GM13977 (cell line): ENCODE measurements around the gene RAPGEF1.

Source experiments
- DNase-seq: peaks from one replicate; pipeline ENCODE4 v3.0.0; 2012; ENCODE audit warnings: low spot score
- in situ Hi-C: fragments of 300-500 bp; cut with MboI; formaldehyde crosslinking; loops from one replicate; pipeline ENCODE4 v1.12.0; 2022; ENCODE audit warnings: low sequenced_read_pairs, low pct_unique_long_range_greater_than_20kb, mixed read lengths, inconsistent platforms; ENCODE audit not compliant: unreplicated experiment
- TF ChIP-seq, protein P1 (sequence below): IDR thresholded peaks from 2 replicates; pipeline ENCODE4 v1.5.1; 2012; ENCODE audit warnings: mild to moderate bottlenecking, control low read depth; ENCODE audit not compliant: insufficient read depth; ENCODE audit errors: extremely low read depth, missing control alignments

Gene RAPGEF1

GRCh38 chr9:131739959-131740648 lies at the start of gene RAPGEF1:
RAPGEF1 (minus strand) TSS chr9:131740076; CDS start chr9:131739830, 246 bp downstream.
- peak; percentile 89 for DNase-seq
- in situ Hi-C loops, result loop anchor here (10.0 kb wide), 3 partner anchors 85 to 375 kb away; no protein-coding TSS in a partner anchor
- TF ChIP-seq, protein P1, sequence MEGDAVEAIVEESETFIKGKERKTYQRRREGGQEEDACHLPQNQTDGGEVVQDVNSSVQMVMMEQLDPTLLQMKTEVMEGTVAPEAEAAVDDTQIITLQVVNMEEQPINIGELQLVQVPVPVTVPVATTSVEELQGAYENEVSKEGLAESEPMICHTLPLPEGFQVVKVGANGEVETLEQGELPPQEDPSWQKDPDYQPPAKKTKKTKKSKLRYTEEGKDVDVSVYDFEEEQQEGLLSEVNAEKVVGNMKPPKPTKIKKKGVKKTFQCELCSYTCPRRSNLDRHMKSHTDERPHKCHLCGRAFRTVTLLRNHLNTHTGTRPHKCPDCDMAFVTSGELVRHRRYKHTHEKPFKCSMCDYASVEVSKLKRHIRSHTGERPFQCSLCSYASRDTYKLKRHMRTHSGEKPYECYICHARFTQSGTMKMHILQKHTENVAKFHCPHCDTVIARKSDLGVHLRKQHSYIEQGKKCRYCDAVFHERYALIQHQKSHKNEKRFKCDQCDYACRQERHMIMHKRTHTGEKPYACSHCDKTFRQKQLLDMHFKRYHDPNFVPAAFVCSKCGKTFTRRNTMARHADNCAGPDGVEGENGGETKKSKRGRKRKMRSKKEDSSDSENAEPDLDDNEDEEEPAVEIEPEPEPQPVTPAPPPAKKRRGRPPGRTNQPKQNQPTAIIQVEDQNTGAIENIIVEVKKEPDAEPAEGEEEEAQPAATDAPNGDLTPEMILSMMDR, result peak; percentile 100

GRCh38 chr9:131788851-131789250 lies 49.0 kb upstream of the RAPGEF1 start:
- no peak for DNase-seq
- in situ Hi-C loops, result no loop called here
- TF ChIP-seq, protein P1, result no peak

GRCh38 chr9:131787838-131788237 lies 48.0 kb upstream of the RAPGEF1 start:
- TF ChIP-seq, protein P1, result no peak
- no peak for DNase-seq
- in situ Hi-C loops, result no loop called here

GRCh38 chr9:131784748-131785501 lies 45.0 kb upstream of the RAPGEF1 start:
- in situ Hi-C loops, result no loop called here
- TF ChIP-seq, protein P1, result no peak

GRCh38 chr9:131781069-131781468 lies 41.2 kb upstream of the RAPGEF1 start:
- in situ Hi-C loops, result no loop called here
- TF ChIP-seq, protein P1, result no peak
- no peak for DNase-seq

More at GRCh38 chr9:131784748-131785501, 45.0 kb upstream of the RAPGEF1 start:
- DNase-seq, result no peak

- TF ChIP-seq, protein P1, result no peak
- no peak for DNase-seq
- in situ Hi-C loops, result no loop called here
Observed at GRCh38 chr9:131776473-131776872, 36.6 kb upstream of the RAPGEF1 start.
